ENCODE results near the gene CILP2.

Gene CILP2, protein sequence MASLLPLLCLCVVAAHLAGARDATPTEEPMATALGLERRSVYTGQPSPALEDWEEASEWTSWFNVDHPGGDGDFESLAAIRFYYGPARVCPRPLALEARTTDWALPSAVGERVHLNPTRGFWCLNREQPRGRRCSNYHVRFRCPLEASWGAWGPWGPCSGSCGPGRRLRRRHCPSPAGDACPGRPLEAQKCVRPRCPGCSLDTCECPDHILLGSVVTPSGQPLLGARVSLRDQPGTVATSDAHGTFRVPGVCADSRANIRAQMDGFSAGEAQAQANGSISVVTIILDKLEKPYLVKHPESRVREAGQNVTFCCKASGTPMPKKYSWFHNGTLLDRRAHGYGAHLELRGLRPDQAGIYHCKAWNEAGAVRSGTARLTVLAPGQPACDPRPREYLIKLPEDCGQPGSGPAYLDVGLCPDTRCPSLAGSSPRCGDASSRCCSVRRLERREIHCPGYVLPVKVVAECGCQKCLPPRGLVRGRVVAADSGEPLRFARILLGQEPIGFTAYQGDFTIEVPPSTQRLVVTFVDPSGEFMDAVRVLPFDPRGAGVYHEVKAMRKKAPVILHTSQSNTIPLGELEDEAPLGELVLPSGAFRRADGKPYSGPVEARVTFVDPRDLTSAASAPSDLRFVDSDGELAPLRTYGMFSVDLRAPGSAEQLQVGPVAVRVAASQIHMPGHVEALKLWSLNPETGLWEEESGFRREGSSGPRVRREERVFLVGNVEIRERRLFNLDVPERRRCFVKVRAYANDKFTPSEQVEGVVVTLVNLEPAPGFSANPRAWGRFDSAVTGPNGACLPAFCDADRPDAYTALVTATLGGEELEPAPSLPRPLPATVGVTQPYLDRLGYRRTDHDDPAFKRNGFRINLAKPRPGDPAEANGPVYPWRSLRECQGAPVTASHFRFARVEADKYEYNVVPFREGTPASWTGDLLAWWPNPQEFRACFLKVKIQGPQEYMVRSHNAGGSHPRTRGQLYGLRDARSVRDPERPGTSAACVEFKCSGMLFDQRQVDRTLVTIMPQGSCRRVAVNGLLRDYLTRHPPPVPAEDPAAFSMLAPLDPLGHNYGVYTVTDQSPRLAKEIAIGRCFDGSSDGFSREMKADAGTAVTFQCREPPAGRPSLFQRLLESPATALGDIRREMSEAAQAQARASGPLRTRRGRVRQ

DNA sequence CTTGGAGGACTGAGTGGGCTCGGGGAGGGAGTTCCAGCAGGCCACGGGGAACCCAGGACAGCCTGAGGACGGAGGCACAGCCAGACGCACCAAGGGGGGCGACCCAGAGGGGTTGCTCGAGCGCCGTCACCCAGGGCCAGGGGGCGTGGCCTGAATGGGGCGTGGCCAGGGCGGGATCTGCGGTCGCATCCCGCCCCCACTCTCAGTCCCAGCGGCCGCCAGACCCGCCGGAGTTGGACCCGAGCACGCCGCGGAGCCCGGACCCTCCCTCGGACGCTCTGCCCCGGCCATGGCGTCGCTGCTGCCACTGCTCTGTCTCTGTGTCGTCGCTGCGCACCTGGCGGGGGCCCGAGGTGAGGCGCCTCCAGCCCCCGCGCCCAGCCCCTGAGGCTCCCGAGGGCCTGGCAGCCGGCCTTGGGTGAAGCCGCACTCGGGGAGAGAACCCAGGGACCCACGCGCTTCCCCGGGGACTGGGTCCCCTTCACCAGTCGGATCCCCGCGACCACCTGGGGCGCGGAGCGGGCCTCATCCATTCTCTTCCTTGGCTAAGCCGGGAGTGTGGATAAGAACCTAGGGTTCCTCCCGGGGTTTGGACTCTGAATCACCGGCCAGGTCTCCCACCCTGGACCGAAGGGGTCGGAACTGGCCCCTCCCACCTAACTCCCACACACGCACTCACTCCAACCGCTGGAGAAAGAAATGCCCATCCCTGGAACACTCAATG is at the start of gene CILP2:
Gene CILP2, plus strand, starts transcription at position 205 of the 724 bp plus-strand sequence. Its CDS starts 85 bp downstream, at position 290.
- no peak for DNase-seq (ENCODE audit: extremely low read depth, low read depth)
- TF ChIP-seq, protein P1, sequence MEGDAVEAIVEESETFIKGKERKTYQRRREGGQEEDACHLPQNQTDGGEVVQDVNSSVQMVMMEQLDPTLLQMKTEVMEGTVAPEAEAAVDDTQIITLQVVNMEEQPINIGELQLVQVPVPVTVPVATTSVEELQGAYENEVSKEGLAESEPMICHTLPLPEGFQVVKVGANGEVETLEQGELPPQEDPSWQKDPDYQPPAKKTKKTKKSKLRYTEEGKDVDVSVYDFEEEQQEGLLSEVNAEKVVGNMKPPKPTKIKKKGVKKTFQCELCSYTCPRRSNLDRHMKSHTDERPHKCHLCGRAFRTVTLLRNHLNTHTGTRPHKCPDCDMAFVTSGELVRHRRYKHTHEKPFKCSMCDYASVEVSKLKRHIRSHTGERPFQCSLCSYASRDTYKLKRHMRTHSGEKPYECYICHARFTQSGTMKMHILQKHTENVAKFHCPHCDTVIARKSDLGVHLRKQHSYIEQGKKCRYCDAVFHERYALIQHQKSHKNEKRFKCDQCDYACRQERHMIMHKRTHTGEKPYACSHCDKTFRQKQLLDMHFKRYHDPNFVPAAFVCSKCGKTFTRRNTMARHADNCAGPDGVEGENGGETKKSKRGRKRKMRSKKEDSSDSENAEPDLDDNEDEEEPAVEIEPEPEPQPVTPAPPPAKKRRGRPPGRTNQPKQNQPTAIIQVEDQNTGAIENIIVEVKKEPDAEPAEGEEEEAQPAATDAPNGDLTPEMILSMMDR (IDR thresholded peaks at IDR 0.05; ENCODE audit: low read depth, low read length), result no peak

DNA sequence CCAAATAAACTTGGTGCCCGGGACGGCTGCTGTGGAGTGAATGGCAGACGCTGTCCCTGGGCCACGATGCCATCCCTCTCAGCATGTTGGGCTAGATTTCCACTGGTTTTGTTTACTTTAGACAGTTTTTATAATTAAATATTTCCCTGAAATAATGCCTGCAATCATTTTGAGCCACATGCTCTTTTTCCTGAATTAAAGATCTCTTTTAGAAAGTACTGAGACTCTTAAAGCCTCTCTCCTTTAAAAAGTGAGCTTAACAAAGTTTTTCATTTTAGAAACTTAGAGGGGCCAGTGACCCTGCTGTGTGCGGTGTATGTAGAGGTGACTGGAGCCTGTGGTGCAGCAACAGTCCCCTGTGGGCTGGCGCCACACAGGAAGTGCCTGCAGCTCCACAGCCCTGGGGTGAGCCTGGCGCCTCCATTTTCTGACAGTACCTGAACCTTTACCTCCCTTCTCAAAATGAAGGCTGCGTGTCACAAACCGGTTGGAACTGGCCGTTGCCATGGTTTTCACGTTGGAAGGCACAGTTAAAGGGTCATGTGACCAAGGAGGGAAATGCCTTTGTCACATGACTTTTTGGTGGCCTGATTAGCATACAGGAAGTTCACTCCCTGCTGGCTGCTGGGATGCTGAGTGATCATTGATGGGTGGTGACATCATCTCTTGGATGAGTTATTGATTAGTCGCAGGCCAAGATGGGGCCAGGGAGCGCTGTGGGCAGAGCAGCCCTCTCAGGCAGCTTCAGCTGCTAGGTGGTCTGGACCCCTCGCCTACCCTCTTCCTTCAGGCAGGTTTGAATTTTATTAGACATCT is 49.0 kb upstream of the CILP2 start:
- TF ChIP-seq, protein P1 (IDR thresholded peaks at IDR 0.05; ENCODE audit: low read depth, low read length), result no peak
- peak; percentile 87 for DNase-seq (ENCODE audit: extremely low read depth, low read depth)

- TF ChIP-seq, protein P1 (IDR thresholded peaks at IDR 0.05; ENCODE audit: low read depth, low read length), result no peak
- DNase-seq (ENCODE audit: extremely low read depth, low read depth), result no peak
These were observed 48.3 kb upstream of the CILP2 start for GRCh38 chr19:19489804-19490204.

GRCh38 chr19:19490214-19490968 is 47.7 kb upstream of the CILP2 start:
- TF ChIP-seq, protein P1 (IDR thresholded peaks at IDR 0.05; ENCODE audit: low read depth, low read length), result peak; percentile 79
- DNase-seq (ENCODE audit: extremely low read depth, low read depth), result peak; percentile 64

DNA sequence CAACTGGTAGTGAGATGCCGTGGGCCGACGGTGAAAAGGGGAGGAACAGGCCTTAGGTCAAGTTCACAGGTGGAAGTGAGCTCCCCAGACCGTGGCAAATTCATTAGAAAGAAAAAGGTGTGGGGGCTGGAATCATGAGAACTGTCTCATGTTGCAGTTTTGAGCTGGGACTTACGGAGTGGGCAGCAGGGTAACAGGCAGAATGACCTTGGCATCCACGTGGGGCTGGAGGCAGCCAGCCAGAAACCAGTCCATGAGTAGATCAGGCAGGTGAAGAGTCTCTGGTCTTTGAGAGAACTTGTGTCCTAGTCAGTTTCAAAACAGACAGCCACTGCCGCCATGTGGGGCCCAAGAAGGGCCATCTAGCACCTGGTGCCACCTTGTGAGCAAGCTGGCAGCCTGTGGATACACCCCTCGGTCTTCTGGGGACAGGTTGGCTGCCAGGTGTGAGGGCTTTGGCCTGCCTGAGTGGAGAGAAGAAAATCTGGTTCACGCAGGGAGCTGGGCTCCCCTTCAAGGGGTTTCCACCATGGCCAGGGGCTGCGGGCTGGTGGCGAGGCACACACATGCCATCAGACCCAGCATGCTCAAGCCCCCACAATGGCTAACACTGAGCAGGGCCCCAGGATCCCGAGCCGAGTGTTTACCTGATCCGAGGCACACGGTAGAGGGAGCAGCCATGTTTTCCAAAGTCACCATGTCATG is 46.6 kb upstream of the CILP2 start:
- TF ChIP-seq, protein P1 (IDR thresholded peaks at IDR 0.05; ENCODE audit: low read depth, low read length), result no peak

More for the DNA sequence above, 46.6 kb upstream of the CILP2 start:
- no peak for DNase-seq (ENCODE audit: extremely low read depth, low read depth)
